GM21619 (cell line): ENCODE data around the gene OR9G1.
"Not testable (repeated sequence)": the region's sequence is repeated elsewhere in the genome, so short reads cannot be mapped to it uniquely, and the experiment has no call there.

Source experiments
- ATAC-seq: cut with Tn5 transposase; IDR thresholded peaks from one replicate; pipeline ENCODE4 v1.9.1; 2021; ENCODE audit not compliant: unreplicated experiment

The OR9G1 gene, protein sequence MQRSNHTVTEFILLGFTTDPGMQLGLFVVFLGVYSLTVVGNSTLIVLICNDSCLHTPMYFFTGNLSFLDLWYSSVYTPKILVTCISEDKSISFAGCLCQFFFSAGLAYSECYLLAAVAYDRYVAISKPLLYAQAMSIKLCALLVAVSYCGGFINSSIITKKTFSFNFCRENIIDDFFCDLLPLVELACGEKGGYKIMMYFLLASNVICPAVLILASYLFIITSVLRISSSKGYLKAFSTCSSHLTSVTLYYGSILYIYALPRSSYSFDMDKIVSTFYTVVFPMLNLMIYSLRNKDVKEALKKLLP

DNA sequence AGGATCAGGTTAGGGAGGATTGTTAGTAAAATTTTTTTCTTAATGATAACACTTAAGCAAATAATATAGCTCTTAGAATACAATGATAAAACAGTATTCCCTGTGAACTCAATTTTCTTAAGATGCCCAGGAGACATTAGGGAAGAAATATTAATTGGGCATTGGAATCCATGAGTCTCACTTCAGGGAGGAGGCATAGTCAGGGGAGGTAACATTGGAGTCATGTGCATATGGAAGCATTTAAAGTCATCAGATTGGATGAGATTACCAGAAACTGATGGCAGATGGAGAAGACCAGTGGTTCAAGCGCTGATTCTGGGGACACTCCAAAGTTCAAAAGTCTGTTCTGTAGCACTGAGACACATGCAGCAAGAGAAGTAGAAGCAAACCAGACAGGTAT is at the start of gene OR9G1:
Gene OR9G1 (plus strand): TSS at position 301 of the 400 bp plus-strand sequence. CDS start 1,293 bp downstream, outside the sequence.
- no peak for ATAC-seq

DNA sequence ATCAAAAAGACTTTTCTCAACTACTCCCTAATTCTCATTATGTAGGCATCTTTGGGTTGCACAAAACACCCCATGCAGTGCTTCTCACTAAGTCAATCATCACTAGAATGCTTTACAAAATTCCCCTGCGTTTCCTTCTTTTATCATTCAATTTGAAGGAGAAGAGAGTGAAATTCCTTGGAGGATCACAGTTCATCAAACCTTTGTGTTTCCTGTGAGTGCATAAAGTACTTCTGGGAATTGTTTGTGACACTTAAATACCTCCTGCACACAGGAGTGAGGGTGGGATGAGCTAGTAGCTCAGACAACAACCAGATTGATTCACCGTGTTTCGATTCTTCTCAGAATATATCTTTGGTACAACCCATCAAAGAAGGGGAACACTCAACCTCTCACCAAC is 39.1 kb upstream of the OR9G1 start:
- no peak for ATAC-seq

GRCh38 chr11:56663386-56663785 is 35.5 kb upstream of the OR9G1 start, which contains the start of gene OR5AR1:
OR5AR1 (plus strand) TSS chr11:56663686; CDS start chr11:56663686, 0 bp downstream.
- no peak for ATAC-seq

DNA sequence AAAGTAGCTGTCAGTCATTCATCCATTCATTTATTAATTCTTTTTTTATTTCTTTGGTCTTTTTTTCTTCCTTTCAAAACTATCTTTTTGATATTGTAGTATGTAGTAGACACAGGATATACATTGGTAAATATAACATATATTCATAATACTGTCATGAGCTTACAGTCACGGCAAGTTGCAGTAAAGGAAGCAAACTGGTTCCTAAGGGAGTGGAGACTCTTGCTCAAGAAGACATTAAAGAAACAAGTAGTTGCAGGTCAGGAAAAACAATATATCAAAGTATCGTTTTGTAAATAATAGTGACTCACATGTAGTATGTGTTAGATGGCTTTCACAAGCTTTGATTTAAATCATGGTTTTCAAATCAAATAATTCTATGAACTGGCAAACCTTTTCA is 27.9 kb upstream of the OR9G1 start:
- no peak for ATAC-seq

DNA sequence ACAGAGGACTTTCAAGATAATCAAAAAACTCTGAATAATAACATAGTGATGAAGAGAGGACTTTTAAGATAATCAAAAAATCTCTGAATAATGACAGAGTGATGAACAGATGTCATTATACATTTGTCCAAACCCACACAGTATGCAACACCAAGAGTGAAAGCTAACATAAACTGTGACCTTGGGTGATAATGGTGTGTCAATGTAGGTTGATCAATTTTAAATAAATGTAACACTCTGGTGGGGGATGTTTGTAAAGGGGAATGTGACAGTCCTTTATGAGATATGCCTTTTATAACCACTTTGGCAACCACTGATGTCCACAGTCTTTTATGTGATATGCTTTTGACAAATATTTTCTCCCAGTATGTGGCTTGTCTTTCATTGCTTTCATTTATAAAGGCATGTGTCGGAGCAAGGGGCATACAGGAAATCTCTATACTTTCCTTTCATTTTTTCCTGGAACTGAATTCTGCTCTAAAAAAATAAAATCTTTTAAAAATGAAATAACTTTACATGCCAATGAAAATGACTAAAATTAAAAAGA is 10.3 kb upstream of the OR9G1 start:
- no peak for ATAC-seq

- ATAC-seq = not testable (repeated sequence)
Observed at GRCh38 chr11:56691179-56691578, 7.7 kb upstream of the OR9G1 start.

GRCh38 chr11:56693428-56693827 is 5.5 kb upstream of the OR9G1 start:
- ATAC-seq = no peak

DNA sequence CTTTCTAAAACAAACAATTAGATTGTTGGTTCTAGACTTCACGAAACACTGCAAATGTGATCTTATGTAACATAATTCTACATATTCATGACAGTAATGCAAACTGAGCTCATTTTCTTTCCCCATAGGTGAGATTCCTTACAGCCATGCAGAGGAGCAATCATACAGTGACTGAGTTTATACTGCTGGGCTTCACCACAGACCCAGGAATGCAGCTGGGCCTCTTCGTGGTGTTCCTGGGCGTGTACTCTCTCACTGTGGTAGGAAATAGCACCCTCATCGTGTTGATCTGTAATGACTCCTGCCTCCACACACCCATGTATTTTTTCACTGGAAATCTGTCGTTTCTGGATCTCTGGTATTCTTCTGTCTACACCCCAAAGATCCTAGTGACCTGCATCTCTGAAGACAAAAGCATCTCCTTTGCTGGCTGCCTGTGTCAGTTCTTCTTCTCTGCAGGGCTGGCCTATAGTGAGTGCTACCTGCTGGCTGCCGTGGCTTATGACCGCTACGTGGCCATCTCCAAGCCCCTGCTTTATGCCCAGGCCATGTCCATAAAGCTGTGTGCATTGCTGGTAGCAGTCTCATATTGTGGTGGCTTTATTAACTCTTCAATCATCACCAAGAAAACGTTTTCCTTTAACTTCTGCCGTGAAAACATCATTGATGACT is 1.5 kb downstream of the OR9G1 start:
- ATAC-seq = no peak

GRCh38 chr11:56700914-56701485 is 2.1 kb downstream of the OR9G1 start:
- no peak for ATAC-seq

- no peak for ATAC-seq
Observed at GRCh38 chr11:56705784-56706396, 7.0 kb downstream of the OR9G1 start.

GRCh38 chr11:56706486-56706885 is 7.6 kb downstream of the OR9G1 start:
- ATAC-seq = no peak

GRCh38 chr11:56714206-56714605 is 15.3 kb downstream of the OR9G1 start:
- ATAC-seq = no peak

DNA sequence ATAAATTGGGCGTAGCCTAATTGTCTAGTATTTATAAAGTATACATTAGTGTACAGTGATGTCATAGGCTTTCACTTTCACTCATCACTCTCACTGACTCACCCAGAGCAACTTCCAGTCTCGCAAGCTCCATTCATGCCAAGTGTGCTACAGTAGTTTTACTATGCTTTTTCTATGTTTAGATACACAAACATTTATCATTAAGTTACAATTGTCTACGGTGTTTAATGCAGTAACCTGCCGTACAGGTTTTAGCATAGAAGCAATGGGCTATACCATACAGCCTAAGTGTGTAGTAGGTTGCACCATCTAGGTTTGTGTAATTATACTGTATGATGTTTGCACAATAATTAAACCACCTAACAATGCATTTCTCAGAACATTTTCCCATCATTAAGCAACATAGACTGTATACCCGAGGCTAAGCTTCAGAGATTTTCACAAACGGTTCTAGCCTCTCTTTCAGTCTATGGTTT is 17.5 kb downstream of the OR9G1 start:
- ATAC-seq = no peak

- no peak for ATAC-seq
Observed at GRCh38 chr11:56720513-56720912, 21.6 kb downstream of the OR9G1 start.

DNA sequence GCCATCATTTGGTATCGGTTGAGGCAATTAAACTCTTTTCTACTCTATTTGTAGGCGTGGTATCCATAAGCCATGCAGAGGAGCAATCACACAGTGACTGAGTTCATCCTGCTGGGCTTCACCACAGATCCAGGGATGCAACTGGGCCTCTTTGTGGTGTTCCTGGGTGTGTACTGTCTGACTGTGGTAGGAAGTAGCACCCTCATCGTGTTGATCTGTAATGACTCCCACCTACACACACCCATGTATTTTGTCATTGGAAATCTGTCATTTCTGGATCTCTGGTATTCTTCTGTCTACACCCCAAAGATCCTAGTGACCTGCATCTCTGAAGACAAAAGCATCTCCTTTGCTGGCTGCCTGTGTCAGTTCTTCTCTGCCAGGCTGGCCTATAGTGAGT is 41.2 kb downstream of the OR9G1 start:
- ATAC-seq = no peak

GRCh38 chr11:56740886-56741285 is 42.0 kb downstream of the OR9G1 start:
- no peak for ATAC-seq

GRCh38 chr11:56748597-56748996 is 49.7 kb downstream of the OR9G1 start, which contains the start of gene OR9G4:
OR9G4 (minus strand) TSS chr11:56748697; CDS start chr11:56743766, 4,931 bp downstream.
- ATAC-seq = no peak

DNA sequence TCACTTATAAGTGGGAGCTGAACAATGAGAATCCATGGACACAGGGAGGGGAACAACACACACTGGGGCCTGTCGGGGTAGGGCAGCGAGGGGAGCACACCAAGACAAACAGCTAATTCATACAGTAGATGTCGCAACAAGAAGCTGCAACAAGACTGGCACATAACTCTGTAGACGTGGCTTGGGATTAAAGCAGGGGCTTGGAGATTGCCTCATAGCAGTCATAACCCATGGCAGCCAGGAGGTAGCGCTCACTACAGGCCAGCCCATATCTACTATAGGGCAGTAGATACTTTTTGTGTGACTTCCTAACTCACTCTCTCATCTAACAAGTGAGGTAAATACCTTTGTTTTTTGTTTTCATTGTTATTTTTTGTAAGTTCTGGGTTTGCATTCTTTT is 51.3 kb downstream of the OR9G1 start:
- ATAC-seq = no peak

DNA sequence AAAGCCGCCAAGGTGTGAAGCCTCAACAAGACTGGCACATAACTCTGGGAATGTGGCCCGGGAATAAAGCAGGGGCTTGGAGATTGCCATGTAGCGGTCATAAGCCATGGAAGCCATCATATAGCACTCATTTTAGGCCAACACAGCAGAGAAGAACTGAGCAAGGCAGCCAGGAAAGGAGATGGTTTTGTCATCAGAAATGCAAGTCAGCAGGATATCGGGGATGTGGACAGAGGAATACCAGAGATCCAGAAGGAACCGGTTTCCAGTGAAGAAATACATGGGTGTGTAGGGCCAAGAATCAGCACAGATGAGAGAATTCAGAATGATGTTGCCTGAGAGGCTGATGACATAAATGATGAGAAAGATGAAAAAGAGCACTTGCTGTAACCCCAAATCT is 52.6 kb downstream of the OR9G1 start:
- no peak for ATAC-seq
